Stimulated activated CD8-positive, alpha-beta memory T cell treated with anti-CD3 and anti-CD28 coated beads, Interleukin-4, amount 100 ng/mL, for 48 hours (primary cell): Measurements from ENCODE around the gene CCDC85C.
"Not testable (repeated sequence)": the region's sequence is repeated elsewhere in the genome, so short reads cannot be mapped to it uniquely, and the experiment has no call there.

Experiments
- DNase-seq: peaks from one replicate; pipeline ENCODE4 v3.0.0-alpha.2; 2020

CCDC85C gene

GRCh38 chr14:99603471-99604277 is at the start of gene CCDC85C:
Gene CCDC85C, minus strand, starts transcription at chr14:99604207. Its CDS starts 248 bp downstream, at chr14:99603959.
- DNase-seq = peak; percentile 51

- no peak for DNase-seq
Measured at GRCh38 chr14:99651953-99652746, 48.1 kb upstream of the CCDC85C start.

- DNase-seq = no peak
Measured at GRCh38 chr14:99650189-99650588, 46.2 kb upstream of the CCDC85C start.

- no peak for DNase-seq
Measured at GRCh38 chr14:99649643-99650042, 45.6 kb upstream of the CCDC85C start.

GRCh38 chr14:99649219-99649618 is 45.2 kb upstream of the CCDC85C start:
- DNase-seq = no peak

- no peak for DNase-seq
Measured at GRCh38 chr14:99648027-99648784, 44.2 kb upstream of the CCDC85C start.

GRCh38 chr14:99647411-99647810 is 43.4 kb upstream of the CCDC85C start:
- DNase-seq = no peak

- DNase-seq = no peak
Measured at GRCh38 chr14:99645545-99646505, 41.8 kb upstream of the CCDC85C start.

GRCh38 chr14:99644723-99645544 is 40.9 kb upstream of the CCDC85C start, which contains the start of gene HHIPL1:
Gene HHIPL1, plus strand, starts transcription at chr14:99645129. Its CDS starts 79 bp downstream, at chr14:99645208.
- no peak for DNase-seq

GRCh38 chr14:99644035-99644587 is 40.1 kb upstream of the CCDC85C start:
- no peak for DNase-seq

- DNase-seq = no peak
Measured at GRCh38 chr14:99643343-99643742, 39.3 kb upstream of the CCDC85C start.

- not testable (repeated sequence) for DNase-seq
Measured at GRCh38 chr14:99642771-99643170, 38.8 kb upstream of the CCDC85C start.

- DNase-seq = no peak
Measured at GRCh38 chr14:99637624-99638023, 33.6 kb upstream of the CCDC85C start.

- no peak for DNase-seq
Measured at GRCh38 chr14:99636487-99636886, 32.5 kb upstream of the CCDC85C start.

GRCh38 chr14:99635116-99635515 is 31.1 kb upstream of the CCDC85C start:
- no peak for DNase-seq

- no peak for DNase-seq
Measured at GRCh38 chr14:99634443-99634842, 30.4 kb upstream of the CCDC85C start.

GRCh38 chr14:99633918-99634317 is 29.9 kb upstream of the CCDC85C start:
- no peak for DNase-seq

- no peak for DNase-seq
Measured at GRCh38 chr14:99633141-99633540, 29.1 kb upstream of the CCDC85C start.

- no peak for DNase-seq
Measured at GRCh38 chr14:99632410-99633035, 28.5 kb upstream of the CCDC85C start.

GRCh38 chr14:99630202-99630601 is 26.2 kb upstream of the CCDC85C start:
- DNase-seq = no peak
